Epithelial cell of prostate (primary cell): ENCODE measurements around the gene TAS2R16.
A peak's percentile ranks its signal among the peaks of the same experiment; 100 is the strongest.
"Not testable (repeated sequence)": the region's sequence is repeated elsewhere in the genome, so short reads cannot be mapped to it uniquely, and the experiment has no call there.

Source experiments
- DNase-seq: peaks from one replicate; pipeline ENCODE4 v3.0.0-alpha.2; 2011; ENCODE audit warnings: low read depth, low spot score
- H3K27ac ChIP-seq: fragments of 450-650 bp; 2 replicates; pipeline ENCODE4 v1.5.1; 2017; ENCODE audit warnings: mild to moderate bottlenecking

The TAS2R16 gene

DNA sequence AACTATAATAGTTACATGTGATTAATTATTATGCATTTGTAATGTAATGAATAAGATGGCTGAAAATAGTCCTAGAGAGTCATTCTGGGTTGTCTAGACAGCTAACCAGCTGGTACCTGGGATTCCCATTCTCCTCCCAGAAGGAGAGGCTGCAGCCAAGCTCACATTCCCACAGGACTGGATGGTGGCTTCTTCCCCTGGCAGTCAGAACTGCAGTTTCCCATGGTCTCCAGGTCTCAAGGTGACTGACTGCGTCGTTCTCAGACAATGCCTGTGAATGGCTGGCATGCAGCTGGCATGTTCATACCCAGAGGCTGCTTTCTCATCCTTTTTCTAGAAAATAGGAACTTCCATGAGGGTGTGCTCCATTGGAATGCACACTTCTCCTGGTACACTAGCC, 21.3 kb downstream of the TAS2R16 start:
- no peak overlapping the region for H3K27ac ChIP-seq
- no peak for DNase-seq

DNA sequence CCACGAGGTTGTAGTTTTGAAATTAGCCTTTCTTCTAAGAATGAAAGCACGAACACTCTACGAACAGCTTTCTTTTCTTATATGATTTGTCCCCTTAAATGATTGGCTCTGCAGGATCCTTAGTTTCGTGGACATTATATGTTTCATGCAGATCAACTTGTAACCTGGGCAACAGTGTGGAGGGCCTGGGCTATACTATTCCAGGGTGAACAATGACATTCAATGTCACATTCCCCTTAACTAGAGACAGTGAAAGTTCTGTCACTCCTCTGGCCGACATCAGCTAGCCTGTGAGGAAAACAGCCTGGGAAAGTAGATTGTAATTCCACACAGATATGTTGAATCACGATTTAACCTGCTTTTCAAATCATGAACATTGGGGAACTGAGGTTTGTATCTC, 23.4 kb downstream of the TAS2R16 start:
- no peak for DNase-seq

GRCh38 chr7:122970740-122971725, 24.5 kb downstream of the TAS2R16 start:
- no peak overlapping the region for H3K27ac ChIP-seq
- no peak for DNase-seq

More for the DNA sequence above, 23.4 kb downstream of the TAS2R16 start:
- H3K27ac ChIP-seq: no peak overlapping the region

DNA sequence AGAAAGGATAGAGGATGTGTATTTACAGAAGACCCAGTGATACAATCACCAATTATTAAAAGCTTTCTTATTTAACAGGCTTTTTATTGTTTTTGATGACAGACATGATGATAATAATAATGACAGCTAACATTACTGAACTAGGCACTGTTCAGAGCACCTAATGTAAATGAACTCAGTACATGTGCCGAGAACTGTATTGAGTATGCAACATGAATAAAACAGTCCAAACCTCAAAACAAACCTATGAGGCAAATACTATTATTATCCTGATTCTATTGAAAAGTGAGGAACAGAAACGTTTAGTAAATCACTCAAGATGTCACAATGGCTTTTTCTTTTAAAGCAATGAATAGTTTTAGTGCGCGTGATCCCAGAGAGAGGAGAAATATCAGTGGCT, 27.1 kb downstream of the TAS2R16 start:
- no peak overlapping the region for H3K27ac ChIP-seq
- no peak for DNase-seq

DNA sequence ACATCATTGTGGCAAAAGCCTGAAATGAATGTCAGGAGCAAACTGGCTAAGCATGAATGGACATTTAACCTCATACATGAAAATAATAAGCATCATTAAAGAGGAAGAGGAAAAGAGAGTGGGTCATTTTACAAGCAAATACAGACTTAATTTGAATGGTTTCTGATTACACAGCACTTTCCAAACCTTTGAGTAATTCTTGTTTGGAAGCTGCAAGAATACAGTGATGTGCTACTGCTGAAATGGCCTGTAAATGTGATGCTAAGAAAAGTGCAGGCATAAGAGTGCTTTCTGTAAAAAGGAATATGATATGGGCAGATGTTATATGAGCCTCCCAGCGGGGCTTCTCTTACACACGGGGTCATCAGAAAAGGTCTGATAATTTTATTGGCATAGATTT, 30.2 kb downstream of the TAS2R16 start:
- no peak overlapping the region for H3K27ac ChIP-seq
- DNase-seq: no peak

DNA sequence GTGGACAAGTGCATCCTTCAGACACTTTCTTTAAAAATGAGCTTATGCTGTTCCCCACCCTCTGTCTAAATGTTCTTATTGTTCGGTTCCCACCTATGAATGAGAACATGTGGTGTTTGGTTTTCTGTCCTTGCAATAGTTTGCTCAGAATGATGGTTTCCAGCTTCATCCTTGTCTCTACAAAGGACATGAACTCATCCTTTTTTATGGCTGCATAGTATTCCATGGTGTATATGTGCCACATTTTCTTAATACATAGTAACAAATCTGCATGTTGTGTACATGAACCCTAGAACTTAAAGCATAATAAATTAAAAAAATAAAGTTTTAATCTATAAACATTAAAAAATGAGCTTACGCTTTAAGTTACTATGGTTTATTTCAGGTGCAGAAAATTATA, 41.8 kb downstream of the TAS2R16 start:
- H3K27ac ChIP-seq, DNase-seq: not testable (repeated sequence)

DNA sequence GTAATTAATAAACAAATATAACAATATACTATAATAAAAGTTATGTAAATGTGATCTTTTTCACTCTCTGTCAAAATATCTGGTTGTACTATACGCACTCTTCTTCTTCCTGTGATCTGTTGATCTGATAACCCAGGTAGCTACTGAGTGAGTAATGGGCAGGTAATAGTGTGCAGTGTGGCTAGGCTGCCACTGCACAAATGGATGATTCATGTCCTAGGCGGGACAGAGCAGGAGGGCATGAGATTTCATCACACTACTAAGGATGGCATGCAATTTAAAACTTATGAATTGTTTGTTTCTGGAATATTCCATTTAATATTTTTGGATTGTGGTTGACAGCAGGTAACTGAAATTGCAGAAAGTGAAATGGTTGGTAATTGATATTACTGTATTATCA, 44.5 kb downstream of the TAS2R16 start:
- H3K27ac ChIP-seq: no peak overlapping the region
- peak; percentile 24 for DNase-seq

DNA sequence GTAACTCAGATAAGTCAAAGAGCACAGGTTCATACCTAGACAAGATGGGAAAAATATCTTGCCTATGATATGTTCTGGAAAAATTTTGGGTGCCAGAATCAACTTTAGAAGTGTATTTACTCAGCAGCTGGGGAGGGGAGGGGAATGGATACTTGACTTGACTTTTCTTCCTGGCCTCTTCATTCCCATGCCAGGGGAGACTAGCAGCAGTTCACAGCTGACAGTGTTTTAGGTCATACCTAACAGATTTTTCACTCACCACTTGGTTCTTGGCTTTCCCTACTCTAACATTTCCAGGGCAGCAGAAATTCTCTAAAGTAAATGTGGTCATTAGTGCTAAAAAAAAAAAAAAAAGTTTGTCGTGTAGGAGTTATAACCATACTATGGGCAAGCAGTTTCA, 46.3 kb downstream of the TAS2R16 start:
- DNase-seq: no peak
- no peak overlapping the region for H3K27ac ChIP-seq
